Measurements from ENCODE around the gene TMEM132D. TPM values are rescaled to one million over a fixed set of nuclear protein-coding genes. Genes with fewer than 3 reads are reported as not detected.
A peak's percentile ranks its signal among the peaks of the same experiment; 100 is the strongest.

The TMEM132D gene
- total and polyA plus RNA-seq, 4 donors = 0.01 to 0.14 (median 0.08) TPM

DNA sequence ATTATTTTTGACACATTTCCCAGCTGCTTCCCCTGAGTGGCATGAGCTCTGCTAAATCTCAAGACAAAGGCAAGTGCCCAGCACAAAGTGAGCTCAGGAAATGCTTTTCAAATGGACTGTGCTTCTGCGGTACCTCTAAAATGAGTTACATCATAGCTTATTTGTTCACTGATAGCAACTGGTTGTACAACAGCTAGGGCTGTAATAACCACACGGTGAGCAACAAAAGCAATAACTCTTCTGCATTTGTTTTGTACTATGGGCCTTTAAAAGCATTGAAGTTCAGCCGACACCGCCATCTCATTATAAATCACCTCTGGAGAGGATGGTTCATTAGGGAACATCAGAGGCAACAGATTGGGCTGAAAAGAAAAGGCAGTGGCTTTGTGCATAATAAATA lies 575.6 kb downstream of the TMEM132D start:
- no peak for TF ChIP-seq FOXA1 (IDR thresholded peaks at IDR 0.05)
- no peak for TF ChIP-seq FOXA2 (IDR thresholded peaks at IDR 0.05)
- TF ChIP-seq TAF1 (conservative IDR thresholded peaks at IDR 0.05) = no peak
- TF ChIP-seq JUND (IDR thresholded peaks at IDR 0.05) = no peak
- no peak for TF ChIP-seq YY1 (IDR thresholded peaks at IDR 0.05)
- peaks cover 0 to 3% (median 0%) of the 10 kb centered on the region in 4 donors for H3K27me3 ChIP-seq (ENCODE audit: control insufficient read depth in 4 of 4, insufficient read depth in 4 of 4, low read length in 3 of 4)
- no peak for DNase-seq (ENCODE audit: low spot score)
- H3K4me3 ChIP-seq (ENCODE audit: low read depth in 1 of 3, low read length in 3 of 3) = no peak overlapping the region
- WGBS = 51% methylated on average over 4 of the region's 4 CpGs
- no peak overlapping the region for H3K27ac ChIP-seq (ENCODE audit: low read depth in 1 of 2, low read length in 2 of 2)
- H3K36me3 ChIP-seq (ENCODE audit: control insufficient read depth in 4 of 4, insufficient read depth in 3 of 4, low read depth in 1 of 4, low read length in 3 of 4) = no peaks in the 10 kb centered on the region
- no peak overlapping the region for H3K9ac ChIP-seq (ENCODE audit: low read depth in 1 of 2, low read length in 2 of 2)
- H3K9me3 ChIP-seq (ENCODE audit: control insufficient read depth in 4 of 4, low read length in 3 of 4) = no peaks in the 10 kb centered on the region
- no peaks in the 10 kb centered on the region for H3K4me1 ChIP-seq (ENCODE audit: control insufficient read depth in 4 of 4, insufficient read depth in 4 of 4, low read length in 3 of 4)

DNA sequence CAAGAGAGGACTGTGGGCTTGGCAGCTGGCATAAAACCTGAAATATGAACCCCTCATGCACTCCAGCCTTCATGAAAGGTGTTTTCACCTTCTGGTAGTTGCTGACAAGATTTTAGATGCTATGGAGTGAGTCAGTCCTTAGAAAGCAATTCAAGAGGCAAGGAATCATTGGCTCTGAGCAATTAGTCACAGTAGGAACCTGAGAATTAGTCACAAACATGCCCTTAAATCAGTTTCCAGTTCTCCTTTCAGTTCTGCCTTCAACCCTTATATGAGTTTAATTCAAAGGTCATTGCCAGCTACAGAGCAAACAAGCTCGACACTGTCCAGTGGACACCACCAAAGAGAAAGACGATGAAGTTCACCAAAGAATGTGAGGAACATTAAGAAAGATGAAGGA lies 578.3 kb downstream of the TMEM132D start:
- 77% methylated on average over 2 of the region's 2 CpGs for WGBS
- Histone ChIP-seq H3K4me3 (ENCODE audit: low read depth in 1 of 3, low read length in 3 of 3) (no peak overlapping the region), H3K27me3 (ENCODE audit: control insufficient read depth in 4 of 4, insufficient read depth in 4 of 4, low read length in 3 of 4) (peaks cover 0 to 3% (median 0%) of the 10 kb centered on the region in 4 donors), H3K4me1 (ENCODE audit: control insufficient read depth in 4 of 4, insufficient read depth in 4 of 4, low read length in 3 of 4) (no peaks in the 10 kb centered on the region), H3K36me3 (ENCODE audit: control insufficient read depth in 4 of 4, insufficient read depth in 3 of 4, low read depth in 1 of 4, low read length in 3 of 4) (no peaks in the 10 kb centered on the region), H3K27ac (ENCODE audit: low read depth in 1 of 2, low read length in 2 of 2) (no peak overlapping the region), H3K9ac (ENCODE audit: low read depth in 1 of 2, low read length in 2 of 2) (no peak overlapping the region), H3K9me3 (ENCODE audit: control insufficient read depth in 4 of 4, low read length in 3 of 4) (no peaks in the 10 kb centered on the region)
- no peak for DNase-seq (ENCODE audit: low spot score)
- TF ChIP-seq JUND (IDR thresholded peaks at IDR 0.05) (no peak), HNF4A (conservative IDR thresholded peaks at IDR 0.05) (no peak), YY1 (IDR thresholded peaks at IDR 0.05) (no peak), FOXA2 (IDR thresholded peaks at IDR 0.05) (no peak)

DNA sequence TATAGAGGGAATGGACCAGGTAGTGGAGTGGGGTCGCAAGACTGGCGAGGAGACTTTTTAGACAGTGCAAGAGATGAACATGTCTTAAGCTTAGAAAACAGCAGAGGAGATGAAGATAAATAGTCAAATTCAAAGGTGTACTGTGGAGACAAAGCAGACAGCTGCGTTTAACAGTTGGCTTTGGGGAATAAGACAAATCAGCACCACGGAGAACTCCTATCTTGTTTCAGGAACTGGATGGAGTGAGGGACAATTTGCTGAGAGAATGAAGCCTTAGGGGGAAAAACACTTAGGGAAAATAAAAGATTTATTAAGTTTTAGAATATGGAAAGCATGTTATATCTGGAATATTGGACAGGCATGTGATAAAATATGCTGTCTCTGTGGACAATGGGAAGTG lies 591.8 kb downstream of the TMEM132D start:
- no peak overlapping the region for H3K9ac ChIP-seq (ENCODE audit: low read depth in 1 of 2, low read length in 2 of 2)
- no peak overlapping the region for H3K4me3 ChIP-seq (ENCODE audit: low read depth in 1 of 3, low read length in 3 of 3)
- no peak for DNase-seq (ENCODE audit: low spot score)
- H3K9me3 ChIP-seq (ENCODE audit: control insufficient read depth in 4 of 4, low read length in 3 of 4) = no peaks in the 10 kb centered on the region
- no peak overlapping the region for H3K27ac ChIP-seq (ENCODE audit: low read depth in 1 of 2, low read length in 2 of 2)
- 63% methylated on average over 4 of the region's 4 CpGs for WGBS
- TF ChIP-seq, protein P1, sequence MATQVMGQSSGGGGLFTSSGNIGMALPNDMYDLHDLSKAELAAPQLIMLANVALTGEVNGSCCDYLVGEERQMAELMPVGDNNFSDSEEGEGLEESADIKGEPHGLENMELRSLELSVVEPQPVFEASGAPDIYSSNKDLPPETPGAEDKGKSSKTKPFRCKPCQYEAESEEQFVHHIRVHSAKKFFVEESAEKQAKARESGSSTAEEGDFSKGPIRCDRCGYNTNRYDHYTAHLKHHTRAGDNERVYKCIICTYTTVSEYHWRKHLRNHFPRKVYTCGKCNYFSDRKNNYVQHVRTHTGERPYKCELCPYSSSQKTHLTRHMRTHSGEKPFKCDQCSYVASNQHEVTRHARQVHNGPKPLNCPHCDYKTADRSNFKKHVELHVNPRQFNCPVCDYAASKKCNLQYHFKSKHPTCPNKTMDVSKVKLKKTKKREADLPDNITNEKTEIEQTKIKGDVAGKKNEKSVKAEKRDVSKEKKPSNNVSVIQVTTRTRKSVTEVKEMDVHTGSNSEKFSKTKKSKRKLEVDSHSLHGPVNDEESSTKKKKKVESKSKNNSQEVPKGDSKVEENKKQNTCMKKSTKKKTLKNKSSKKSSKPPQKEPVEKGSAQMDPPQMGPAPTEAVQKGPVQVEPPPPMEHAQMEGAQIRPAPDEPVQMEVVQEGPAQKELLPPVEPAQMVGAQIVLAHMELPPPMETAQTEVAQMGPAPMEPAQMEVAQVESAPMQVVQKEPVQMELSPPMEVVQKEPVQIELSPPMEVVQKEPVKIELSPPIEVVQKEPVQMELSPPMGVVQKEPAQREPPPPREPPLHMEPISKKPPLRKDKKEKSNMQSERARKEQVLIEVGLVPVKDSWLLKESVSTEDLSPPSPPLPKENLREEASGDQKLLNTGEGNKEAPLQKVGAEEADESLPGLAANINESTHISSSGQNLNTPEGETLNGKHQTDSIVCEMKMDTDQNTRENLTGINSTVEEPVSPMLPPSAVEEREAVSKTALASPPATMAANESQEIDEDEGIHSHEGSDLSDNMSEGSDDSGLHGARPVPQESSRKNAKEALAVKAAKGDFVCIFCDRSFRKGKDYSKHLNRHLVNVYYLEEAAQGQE (IDR thresholded peaks at IDR 0.05) = peak; percentile 51
- TF ChIP-seq JUND (IDR thresholded peaks at IDR 0.05) = no peak
- TF ChIP-seq YY1 (IDR thresholded peaks at IDR 0.05) = no peak
- TF ChIP-seq HNF4A (conservative IDR thresholded peaks at IDR 0.05) = no peak
- no peaks in the 10 kb centered on the region for H3K27me3 ChIP-seq (ENCODE audit: control insufficient read depth in 4 of 4, insufficient read depth in 4 of 4, low read length in 3 of 4)
- no peaks in the 10 kb centered on the region for H3K36me3 ChIP-seq (ENCODE audit: control insufficient read depth in 4 of 4, insufficient read depth in 3 of 4, low read depth in 1 of 4, low read length in 3 of 4)
- H3K4me1 ChIP-seq (ENCODE audit: control insufficient read depth in 4 of 4, insufficient read depth in 4 of 4, low read length in 3 of 4) = no peaks in the 10 kb centered on the region

DNA sequence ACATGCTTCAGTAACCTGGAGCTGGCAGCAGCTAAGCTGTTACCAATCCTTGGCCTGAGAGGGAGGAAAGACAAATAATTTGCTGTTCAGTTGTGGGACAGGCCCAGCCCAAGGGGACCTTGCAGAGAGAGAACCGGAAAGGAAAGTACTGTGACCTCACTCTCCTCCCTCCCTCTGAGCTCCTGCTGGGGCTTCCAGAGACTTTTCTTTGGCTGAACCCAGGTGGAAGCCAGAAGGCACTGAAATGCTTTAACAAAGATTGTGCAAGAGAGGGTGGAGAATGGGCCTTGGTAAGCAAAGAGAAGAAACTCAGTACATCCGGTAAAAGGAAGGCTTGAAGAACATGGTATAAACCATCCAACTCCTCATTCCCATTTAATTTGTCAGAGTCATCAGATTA lies 593.5 kb downstream of the TMEM132D start:
- Histone ChIP-seq H3K36me3 (ENCODE audit: control insufficient read depth in 4 of 4, insufficient read depth in 3 of 4, low read depth in 1 of 4, low read length in 3 of 4) (no peaks in the 10 kb centered on the region), H3K27ac (ENCODE audit: low read depth in 1 of 2, low read length in 2 of 2) (no peak overlapping the region), H3K4me3 (ENCODE audit: low read depth in 1 of 3, low read length in 3 of 3) (no peak overlapping the region), H3K4me1 (ENCODE audit: control insufficient read depth in 4 of 4, insufficient read depth in 4 of 4, low read length in 3 of 4) (no peaks in the 10 kb centered on the region), H3K9ac (ENCODE audit: low read depth in 1 of 2, low read length in 2 of 2) (no peak overlapping the region), H3K27me3 (ENCODE audit: control insufficient read depth in 4 of 4, insufficient read depth in 4 of 4, low read length in 3 of 4) (no peaks in the 10 kb centered on the region), H3K9me3 (ENCODE audit: control insufficient read depth in 4 of 4, low read length in 3 of 4) (no peaks in the 10 kb centered on the region)
- DNase-seq (ENCODE audit: low spot score) = no peak
- TF ChIP-seq FOXA1 (IDR thresholded peaks at IDR 0.05) = no peak
- no peak for TF ChIP-seq GABPA (IDR thresholded peaks at IDR 0.05 in 1 of 2, conservative IDR thresholded peaks at IDR 0.05 in 1 of 2)
- TF ChIP-seq, protein P2, sequence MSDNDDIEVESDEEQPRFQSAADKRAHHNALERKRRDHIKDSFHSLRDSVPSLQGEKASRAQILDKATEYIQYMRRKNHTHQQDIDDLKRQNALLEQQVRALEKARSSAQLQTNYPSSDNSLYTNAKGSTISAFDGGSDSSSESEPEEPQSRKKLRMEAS (IDR thresholded peaks at IDR 0.05) = no peak
- TF ChIP-seq FOXA2 (IDR thresholded peaks at IDR 0.05) = no peak
- TF ChIP-seq HNF4A (conservative IDR thresholded peaks at IDR 0.05) = no peak
- no peak for TF ChIP-seq TAF1 (conservative IDR thresholded peaks at IDR 0.05)
- TF ChIP-seq YY1 (IDR thresholded peaks at IDR 0.05) = no peak
- no peak for TF ChIP-seq RXRA (IDR thresholded peaks at IDR 0.05)
- 64% methylated on average over 2 of the region's 2 CpGs for WGBS

Data from liver (tissue), 9 donors.